Calu3 (cell line): ENCODE data around the gene CELA3B. TPM values are rescaled to one million over a fixed set of nuclear protein-coding genes. Genes with fewer than 3 reads are reported as not detected.
"Not testable (repeated sequence)": the region's sequence is repeated elsewhere in the genome, so short reads cannot be mapped to it uniquely, and the experiment has no call there.

Source experiments
- BruUV-seq: library from RNA; stranded (reverse); fragments of 400-500 nt; replicated peaks from 2 replicates; lab custom pipeline; 2021; lab: Mats Ljungman, UMichigan
- CTCF ChIA-PET: fragments of 300-600 bp; sonication (Branson Sonifier 250); formaldehyde crosslinking; loops from one replicate; lab custom pipeline; 2022; ENCODE audit warnings: antibody characterized with exemption; lab: Charles Lee
- DNase-seq: peaks from one replicate; pipeline ENCODE4 v3.0.0; 2022
- H3K27ac Mint-ChIP-seq: one replicate; pipeline ENCODE4 v1.8.0; 2022; ENCODE audit warnings: mixed read lengths; ENCODE audit not compliant: unreplicated experiment
- H3K27me3 Mint-ChIP-seq: one replicate; pipeline ENCODE4 v1.8.0; 2022; ENCODE audit warnings: mixed read lengths; ENCODE audit not compliant: unreplicated experiment
- H3K36me3 Mint-ChIP-seq: one replicate; pipeline ENCODE4 v1.8.0; 2022; ENCODE audit warnings: mild to moderate bottlenecking, moderate library complexity, mixed read lengths; ENCODE audit not compliant: insufficient read depth, unreplicated experiment
- H3K4me1 Mint-ChIP-seq: one replicate; pipeline ENCODE4 v1.8.0; 2022; ENCODE audit warnings: mild to moderate bottlenecking, low read depth, mixed read lengths; ENCODE audit not compliant: unreplicated experiment
- H3K4me3 Mint-ChIP-seq: one replicate; pipeline ENCODE4 v1.8.0; 2022; ENCODE audit warnings: mild to moderate bottlenecking, low read depth, moderate library complexity, mixed read lengths; ENCODE audit not compliant: unreplicated experiment
- H3K9me3 Mint-ChIP-seq: one replicate; pipeline ENCODE4 v1.8.0; 2022; ENCODE audit warnings: low read depth, mixed read lengths; ENCODE audit not compliant: unreplicated experiment
- intact Hi-C: fragments of 100-400 bp; cut with micrococcal nuclease; formaldehyde crosslinking; loops from one replicate; pipeline ENCODE4 v1.10.0; 2022; ENCODE audit not compliant: unreplicated experiment
- total RNA-seq: library from RNA; stranded (reverse); gene quantifications from 2 replicates; pipeline ENCODE4 v1.2.3, GENCODE V29; 2022
- TF ChIP-seq, protein P1 (sequence below): fragments of 200-600 bp; IDR thresholded peaks from one replicate; pipeline ENCODE4 v1.8.0; 2022; ENCODE audit warnings: antibody characterized with exemption; ENCODE audit not compliant: unreplicated experiment

Gene CELA3B
- total RNA-seq, 1 experiment from 2014 or later: not detected

DNA sequence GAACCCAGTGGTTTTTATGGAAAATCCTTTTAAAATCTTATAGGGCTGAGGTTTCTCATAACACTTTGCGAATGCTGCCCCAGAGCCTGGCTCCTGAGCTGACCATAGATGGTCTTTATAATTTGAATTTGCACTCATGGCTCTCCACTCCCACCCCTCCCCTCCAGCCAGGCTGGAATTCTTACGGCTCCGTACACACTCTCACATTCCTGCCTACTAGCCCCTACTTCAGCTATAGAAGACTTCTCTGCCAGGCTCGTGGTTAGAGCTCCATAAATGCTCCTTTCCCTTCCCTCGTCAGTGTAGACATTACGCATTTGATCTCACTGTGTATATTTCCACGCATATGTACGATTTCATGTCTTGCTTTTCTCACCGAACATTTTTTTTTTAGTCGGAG, 34.4 kb upstream of the CELA3B start:
- H3K4me3 Mint-ChIP-seq: no peak overlapping the region
- H3K27me3 Mint-ChIP-seq: no peaks in the 10 kb centered on the region
- H3K36me3 Mint-ChIP-seq: peaks cover 21% of the 10 kb centered on the region
- H3K9me3 Mint-ChIP-seq: no peaks in the 10 kb centered on the region
- no TSS peak for BruUV-seq
- TF ChIP-seq, protein P1, sequence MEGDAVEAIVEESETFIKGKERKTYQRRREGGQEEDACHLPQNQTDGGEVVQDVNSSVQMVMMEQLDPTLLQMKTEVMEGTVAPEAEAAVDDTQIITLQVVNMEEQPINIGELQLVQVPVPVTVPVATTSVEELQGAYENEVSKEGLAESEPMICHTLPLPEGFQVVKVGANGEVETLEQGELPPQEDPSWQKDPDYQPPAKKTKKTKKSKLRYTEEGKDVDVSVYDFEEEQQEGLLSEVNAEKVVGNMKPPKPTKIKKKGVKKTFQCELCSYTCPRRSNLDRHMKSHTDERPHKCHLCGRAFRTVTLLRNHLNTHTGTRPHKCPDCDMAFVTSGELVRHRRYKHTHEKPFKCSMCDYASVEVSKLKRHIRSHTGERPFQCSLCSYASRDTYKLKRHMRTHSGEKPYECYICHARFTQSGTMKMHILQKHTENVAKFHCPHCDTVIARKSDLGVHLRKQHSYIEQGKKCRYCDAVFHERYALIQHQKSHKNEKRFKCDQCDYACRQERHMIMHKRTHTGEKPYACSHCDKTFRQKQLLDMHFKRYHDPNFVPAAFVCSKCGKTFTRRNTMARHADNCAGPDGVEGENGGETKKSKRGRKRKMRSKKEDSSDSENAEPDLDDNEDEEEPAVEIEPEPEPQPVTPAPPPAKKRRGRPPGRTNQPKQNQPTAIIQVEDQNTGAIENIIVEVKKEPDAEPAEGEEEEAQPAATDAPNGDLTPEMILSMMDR: no peak
- no peak for DNase-seq
- peaks cover 22% of the 10 kb centered on the region for H3K4me1 Mint-ChIP-seq
- H3K27ac Mint-ChIP-seq: no peak overlapping the region
- CTCF ChIA-PET: no interaction called here
- intact Hi-C loops: no loop called here

GRCh38 chr1:21942959-21943640, 33.7 kb upstream of the CELA3B start:
- H3K27ac Mint-ChIP-seq, H3K27me3 Mint-ChIP-seq, H3K9me3 Mint-ChIP-seq, CTCF ChIA-PET, H3K4me3 Mint-ChIP-seq, BruUV-seq, intact Hi-C loops, DNase-seq: not testable (repeated sequence)
- Mint-ChIP-seq H3K4me1 (peaks cover 16% of the 10 kb centered on the region), H3K36me3 (peaks cover 15% of the 10 kb centered on the region)

DNA sequence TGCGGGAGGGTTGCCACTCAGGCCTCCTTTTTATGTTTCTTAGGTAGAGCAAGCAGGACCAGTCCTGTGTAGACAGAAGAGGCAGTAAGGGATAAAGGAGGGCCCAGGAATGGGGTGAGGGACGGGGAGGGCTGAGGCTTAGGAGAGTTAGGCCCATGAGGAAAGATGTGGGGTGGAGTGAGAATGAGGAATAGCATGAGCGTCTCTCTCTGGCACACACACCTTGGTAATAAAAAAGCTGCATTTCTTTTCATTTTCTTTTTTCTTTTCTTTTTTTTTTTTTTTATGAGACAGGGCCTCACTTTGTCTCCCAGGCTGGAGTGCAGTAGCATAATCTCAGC, 32.1 kb upstream of the CELA3B start:
- BruUV-seq: no TSS peak
- Mint-ChIP-seq H3K36me3 (peaks cover 4% of the 10 kb centered on the region), H3K27ac (no peak overlapping the region), H3K4me3 (no peak overlapping the region), H3K27me3 (no peaks in the 10 kb centered on the region), H3K4me1 (peaks cover 5% of the 10 kb centered on the region), H3K9me3 (no peaks in the 10 kb centered on the region)
- DNase-seq: no peak
- intact Hi-C loops: no loop called here
- CTCF ChIA-PET: no interaction called here
- TF ChIP-seq, protein P1: no peak

DNA sequence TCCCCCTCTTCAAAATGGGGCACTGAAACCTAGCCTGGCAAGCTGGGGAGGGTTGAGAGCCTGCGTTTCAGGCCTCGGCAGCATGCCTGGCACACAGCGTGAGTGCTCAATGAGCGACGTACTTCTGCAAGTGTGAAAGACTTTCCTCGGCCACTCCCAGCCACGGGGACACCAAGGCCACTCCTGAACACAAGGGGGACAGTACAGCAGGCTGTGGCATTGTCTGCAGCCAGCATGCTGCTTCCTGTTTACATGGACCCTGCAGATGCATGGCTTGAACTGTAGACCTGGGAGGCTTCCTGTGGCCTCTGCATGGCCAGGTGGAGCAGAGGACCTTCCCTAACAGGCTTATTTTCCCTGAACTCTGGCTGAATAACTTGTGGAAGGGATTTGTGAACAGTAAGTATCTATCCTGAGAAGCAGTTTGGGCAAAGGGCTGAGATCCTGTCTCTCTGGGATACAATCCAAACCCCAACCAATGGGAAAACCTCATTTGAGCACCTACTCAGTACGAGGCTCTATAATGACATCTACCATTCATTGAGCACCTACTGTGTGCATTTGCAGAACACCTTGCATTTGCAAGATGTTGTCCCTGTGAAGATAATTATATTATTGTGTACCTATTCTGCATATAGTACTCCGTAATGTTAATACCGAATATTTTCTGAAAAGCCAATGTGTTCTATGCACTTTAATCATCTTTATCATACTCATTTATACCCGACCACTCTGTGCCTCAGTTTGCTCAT, 29.8 kb upstream of the CELA3B start:
- no peak overlapping the region for H3K27ac Mint-ChIP-seq
- no TSS peak for BruUV-seq
- intact Hi-C loops: no loop called here
- CTCF ChIA-PET: interaction anchor here (0.6 kb wide), 1 partner anchor 138 kb away, joined by 4 read pairs; no protein-coding TSS in a partner anchor
- no peak overlapping the region for H3K4me3 Mint-ChIP-seq
- no peak for DNase-seq
- no peaks in the 10 kb centered on the region for H3K4me1 Mint-ChIP-seq
- H3K27me3 Mint-ChIP-seq: no peaks in the 10 kb centered on the region
- TF ChIP-seq, protein P1: no peak
- H3K9me3 Mint-ChIP-seq: no peaks in the 10 kb centered on the region
- H3K36me3 Mint-ChIP-seq: no peaks in the 10 kb centered on the region

DNA sequence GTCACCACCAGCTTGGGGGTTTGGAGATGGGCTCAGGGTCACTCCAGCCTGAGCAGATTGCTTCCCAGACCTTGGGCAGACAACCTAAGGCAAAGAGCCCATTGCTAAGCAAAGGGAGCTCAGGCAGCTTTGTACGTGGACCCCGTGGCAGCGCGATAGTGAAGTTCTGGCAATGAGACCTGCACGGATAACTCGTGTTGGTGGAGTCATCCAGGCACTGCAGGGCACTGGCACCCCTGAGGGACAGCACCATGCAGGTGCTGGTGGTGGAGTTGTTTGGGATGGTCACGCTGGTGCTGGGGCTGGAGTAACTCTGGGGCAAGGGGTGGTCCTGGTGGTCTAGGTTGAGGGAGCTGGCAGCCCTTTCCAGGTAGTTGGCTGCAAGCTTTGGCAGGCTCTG, 26.1 kb upstream of the CELA3B start:
- CTCF ChIA-PET: no interaction called here
- Mint-ChIP-seq H3K27me3 (no peaks in the 10 kb centered on the region), H3K36me3 (no peaks in the 10 kb centered on the region), H3K9me3 (no peaks in the 10 kb centered on the region), H3K27ac (no peak overlapping the region), H3K4me1 (no peaks in the 10 kb centered on the region), H3K4me3 (no peak overlapping the region)
- DNase-seq: no peak
- BruUV-seq: no TSS peak
- intact Hi-C loops: no loop called here
- TF ChIP-seq, protein P1: no peak
